GM08714 (cell line): Measurements from ENCODE around the gene ITGB5.
"Not testable (repeated sequence)": the region's sequence is repeated elsewhere in the genome, so short reads cannot be mapped to it uniquely, and the experiment has no call there.

Experiments
- H3K4me3 ChIP-seq: fragments of 200-500 bp; sonication (Bioruptor generic); 2 replicates; pipeline ENCODE4 v1.5.1; 2014; ENCODE audit warnings: mild to moderate bottlenecking, low read length, inconsistent platforms
- ZNF274 ChIP-seq: IDR thresholded peaks from 2 replicates; pipeline ENCODE4 v1.6.1; 2012; ENCODE audit warnings: mild to moderate bottlenecking, low read depth, low read length

ITGB5 gene

DNA sequence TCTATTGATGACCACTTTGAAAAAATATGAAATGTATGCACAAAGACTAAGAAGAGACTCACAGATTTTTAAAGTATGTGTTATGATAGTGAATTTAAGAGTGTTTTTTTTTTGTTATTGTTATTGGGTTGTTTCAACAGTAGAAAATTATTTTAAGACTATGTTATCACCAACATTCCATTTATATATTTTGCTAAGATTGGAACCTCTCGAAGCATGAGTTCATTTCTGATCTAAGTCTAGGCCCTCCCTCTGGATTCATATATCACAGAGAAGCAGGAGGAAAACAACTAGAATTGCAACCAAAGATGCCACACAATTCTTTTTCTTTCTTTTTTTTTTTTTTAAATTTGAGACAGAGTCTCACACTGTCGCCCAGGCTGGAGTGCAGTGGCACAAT is 46.8 kb downstream of the ITGB5 start:
- no peak overlapping the region for H3K4me3 ChIP-seq
- TF ChIP-seq ZNF274, result no peak

DNA sequence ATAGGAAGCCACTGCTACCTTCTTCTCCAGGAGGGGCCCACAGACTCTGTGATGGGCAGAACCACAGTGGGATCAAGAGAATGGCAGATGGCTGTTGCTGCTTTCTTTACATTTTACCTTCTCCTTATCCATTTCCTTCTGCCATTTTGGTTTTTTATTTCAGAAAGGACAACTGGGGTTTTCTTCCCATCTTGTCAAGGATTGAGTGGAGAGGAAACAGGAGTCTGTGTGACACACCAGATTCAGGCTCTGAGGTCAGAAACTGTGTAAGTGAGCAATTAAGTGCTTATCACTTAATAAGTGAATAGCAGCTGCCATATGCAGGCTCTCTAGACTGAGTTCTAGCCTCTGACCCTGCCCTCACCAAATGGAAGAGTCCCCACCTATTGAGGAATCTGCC is 47.3 kb downstream of the ITGB5 start:
- TF ChIP-seq ZNF274, result no peak
- H3K4me3 ChIP-seq, result no peak overlapping the region

DNA sequence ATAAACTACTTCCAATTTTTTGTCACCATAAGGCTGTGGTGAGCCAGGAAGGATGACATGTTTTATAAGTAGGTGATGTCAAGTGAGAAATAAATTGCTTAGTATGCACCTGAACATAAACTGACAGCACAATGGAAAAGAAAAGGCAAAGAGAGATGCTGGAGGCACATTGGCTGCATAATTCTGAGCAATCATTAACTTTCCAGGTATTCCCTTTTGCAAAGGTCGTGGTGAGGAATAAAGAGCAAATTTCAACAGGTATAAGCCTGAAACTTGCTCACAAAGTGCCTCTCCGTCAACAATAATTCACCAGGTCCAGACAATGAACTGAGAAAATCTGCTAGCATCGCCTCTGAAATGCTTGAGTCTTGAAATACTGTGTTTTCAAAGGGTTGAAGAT is 48.2 kb downstream of the ITGB5 start:
- no peak for TF ChIP-seq ZNF274
- H3K4me3 ChIP-seq, result no peak overlapping the region

DNA sequence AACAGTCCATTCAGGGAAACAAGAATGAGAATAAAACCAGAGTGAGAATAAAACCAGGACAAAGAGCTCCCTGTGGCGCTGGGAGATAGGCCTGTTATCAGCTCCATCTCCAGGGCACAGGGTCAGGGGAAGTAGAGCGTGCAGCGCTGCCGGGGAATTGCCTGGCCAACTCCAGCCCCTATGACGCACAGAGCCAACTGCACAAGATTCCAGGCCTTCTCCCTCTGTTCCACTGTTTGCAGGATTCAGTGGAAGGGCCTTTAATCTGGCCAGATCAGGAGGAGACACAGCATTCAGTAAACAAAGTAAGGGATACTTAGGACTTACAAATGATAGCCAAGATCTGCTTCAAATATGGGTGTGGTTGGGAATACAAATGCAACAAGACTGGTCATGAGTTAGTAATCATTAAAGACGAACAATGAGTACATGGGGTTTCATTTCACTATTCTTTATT is 49.4 kb downstream of the ITGB5 start:
- no peak for TF ChIP-seq ZNF274
- H3K4me3 ChIP-seq, result no peak overlapping the region

DNA sequence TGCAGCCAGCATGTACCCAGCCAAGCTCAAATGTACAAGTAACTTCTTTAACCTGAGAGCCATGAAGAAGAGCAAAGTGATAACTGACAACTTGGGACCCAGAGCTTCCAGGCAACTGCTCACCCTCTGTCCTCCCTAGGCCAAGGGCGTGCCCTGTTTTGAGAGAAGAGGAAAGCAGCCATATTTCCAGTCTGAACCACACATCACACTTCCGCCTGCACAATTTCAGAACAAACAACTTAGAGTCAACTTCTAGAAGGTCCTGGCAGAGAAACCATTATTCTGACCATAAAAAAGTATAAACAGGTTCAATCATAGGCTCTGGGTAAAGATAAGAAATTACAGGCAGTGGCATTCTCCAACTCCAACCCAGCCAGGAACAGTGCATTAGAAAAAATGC is 50.1 kb downstream of the ITGB5 start:
- H3K4me3 ChIP-seq, result no peak overlapping the region
- TF ChIP-seq ZNF274, result no peak

DNA sequence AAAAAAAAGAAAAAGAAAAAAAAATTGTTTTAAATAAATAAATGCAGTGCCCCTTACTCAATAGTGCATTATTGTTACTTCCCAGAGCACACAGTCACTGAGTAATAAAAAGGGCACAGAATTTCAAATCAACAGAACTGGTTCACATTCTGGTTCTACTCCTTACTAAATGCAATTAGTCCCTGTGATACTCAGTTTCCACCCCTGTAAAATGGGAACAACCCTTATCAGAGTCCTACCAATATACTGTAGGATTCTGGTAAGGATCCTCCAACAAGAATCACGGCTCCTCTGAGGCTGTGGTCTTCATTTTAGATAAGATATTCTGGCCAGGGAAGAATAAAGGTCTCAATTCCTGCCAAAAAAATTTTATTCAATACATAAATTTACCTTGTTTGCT is 50.7 kb downstream of the ITGB5 start:
- H3K4me3 ChIP-seq, result no peak overlapping the region
- no peak for TF ChIP-seq ZNF274

DNA sequence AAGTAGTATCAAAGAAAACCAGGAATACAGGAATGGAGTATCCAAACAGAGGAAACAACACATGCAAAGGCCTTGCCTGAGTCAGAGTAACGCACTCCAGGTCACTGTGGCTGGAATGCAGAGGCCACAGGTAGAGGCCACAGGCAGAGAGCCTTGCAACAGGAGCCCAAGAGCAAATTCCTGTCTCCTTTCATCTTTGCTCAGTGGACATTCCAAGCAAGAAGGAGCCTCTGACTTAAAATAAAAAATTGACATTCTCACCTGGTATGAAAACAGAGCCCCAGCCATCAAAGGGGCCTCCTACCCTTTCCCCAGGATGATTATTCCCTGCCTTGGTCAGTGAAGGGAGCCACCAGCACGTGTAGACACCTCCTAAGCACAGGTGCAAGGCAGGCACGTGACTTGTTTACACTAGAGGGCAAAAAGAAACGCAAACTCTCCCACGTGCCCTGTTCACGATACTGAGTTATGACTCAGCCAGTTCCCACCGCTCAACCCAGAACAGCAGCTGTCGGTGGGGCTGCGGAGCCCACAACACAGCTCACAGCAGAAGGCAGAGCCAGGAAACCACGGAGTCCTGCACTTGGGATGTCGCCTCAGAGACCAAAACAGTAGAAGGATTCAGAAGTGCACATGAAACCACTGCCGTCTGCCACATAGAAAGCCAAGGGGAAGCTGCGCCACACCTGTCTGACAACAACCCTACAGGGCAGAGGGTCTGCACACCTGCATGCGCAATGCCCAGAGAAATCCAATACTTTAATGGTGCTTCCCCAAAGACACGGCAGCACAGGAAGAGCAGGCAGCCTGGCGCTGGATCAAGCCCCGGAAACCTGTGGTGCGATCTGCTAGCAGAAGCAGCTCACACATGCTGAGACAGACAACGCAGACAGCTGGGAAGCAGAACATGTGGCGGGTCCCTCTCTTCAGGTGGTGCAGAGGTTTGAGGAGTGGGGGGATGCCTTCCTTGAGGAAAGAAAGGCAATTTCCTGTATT is 52.1 kb downstream of the ITGB5 start:
- peak overlapping the region; percentile 1; the same call in 1 of the 2 replicates for H3K4me3 ChIP-seq
- TF ChIP-seq ZNF274, result no peak

DNA sequence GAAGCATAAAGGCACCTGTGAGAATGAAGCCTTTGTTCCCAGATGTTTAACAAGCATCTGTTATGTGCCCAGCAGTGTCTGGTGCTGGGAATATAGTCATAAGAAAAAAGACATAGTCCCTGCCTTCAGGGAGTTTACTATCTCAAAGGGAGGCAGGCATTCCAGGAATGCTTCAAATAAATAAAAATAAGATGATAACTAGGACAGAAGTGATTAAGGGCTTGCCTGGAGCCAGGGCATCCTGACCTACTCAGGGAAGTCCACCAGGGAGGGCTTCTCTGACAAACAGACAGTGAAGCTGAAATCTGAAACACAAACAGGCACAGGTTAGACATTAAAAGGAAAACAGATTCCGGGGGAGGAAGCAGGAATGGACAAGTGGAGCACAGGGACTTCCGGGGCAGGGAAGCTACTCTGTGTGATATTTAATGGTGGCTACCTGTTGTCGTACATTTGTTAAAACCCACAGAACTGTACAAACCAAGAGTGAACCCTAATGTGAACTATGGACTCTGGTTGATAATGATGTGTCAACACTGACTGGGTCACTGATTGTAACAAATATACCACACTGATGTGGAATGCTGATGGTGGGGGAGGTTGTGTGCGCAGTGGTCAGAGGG is 53.3 kb downstream of the ITGB5 start:
- H3K4me3 ChIP-seq, result no peak overlapping the region
- no peak for TF ChIP-seq ZNF274

DNA sequence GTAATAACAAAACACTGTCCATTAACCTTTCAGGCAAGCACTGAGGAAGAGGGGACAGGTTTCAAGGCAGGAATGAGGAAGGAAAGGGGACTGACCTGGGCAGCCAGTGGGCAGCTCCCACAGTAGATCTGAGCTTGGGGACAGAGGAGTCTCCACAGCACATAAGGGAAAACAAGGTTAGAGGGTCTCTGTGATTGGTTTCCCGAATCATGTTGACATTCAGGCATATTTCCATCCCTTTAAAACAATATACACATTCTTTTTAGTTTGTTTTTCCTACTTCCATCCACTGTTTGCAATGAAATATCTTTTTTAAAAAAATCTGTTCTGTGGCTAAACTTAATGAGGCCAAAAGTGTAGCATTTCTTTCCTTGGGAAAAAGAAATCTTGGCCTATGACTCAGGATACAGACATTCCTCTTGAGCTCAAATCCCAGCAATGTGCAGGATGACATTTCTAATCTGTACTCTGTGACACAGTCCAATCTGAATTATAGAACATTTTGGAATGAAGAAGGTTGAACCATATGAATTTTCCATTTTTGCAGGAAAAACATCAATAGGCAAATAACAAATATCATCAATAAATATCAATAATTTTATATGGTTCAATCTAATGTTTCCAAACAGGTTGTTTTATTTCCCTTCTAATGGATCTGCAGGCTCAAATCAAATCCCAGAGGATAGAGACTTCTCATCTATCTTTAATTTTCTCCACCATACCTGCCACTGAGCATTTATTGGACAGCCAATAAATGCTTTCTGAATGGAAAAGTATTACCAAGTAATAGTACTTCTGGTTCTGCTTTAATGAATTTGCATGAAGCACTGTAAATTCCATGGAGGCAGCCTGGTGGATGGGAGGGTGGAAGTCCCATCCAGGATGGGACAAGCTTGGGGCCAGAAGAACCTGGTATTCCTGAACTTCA is 54.1 kb downstream of the ITGB5 start:
- no peak for TF ChIP-seq ZNF274
- no peak overlapping the region for H3K4me3 ChIP-seq

DNA sequence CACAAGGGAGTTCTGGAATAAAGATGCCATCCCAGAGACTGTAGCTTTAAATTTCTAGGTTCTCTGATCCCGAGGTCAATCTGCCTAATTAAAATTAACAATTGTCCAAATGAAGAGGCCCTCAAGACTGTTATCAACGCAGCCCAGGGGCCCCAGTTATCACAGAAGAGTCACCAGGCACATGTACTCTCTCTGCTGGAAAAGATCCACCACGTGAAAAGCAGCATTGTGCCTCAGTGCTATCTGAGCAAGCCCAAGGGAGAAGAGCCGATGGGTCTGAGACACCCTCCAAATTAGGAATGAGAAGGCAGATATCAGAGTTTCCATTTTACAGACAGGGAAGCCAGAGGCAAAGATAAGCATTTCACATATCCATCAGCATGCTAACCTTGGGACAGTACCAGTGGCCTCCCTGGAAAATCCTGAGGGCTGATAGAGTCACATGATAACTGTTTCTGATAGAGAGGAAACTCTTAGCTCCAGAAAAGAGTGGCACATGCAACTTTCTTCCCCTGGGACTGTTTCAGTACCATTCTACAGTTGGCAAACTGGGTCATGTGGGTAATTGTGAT is 55.5 kb downstream of the ITGB5 start:
- no peak overlapping the region for H3K4me3 ChIP-seq
- no peak for TF ChIP-seq ZNF274

DNA sequence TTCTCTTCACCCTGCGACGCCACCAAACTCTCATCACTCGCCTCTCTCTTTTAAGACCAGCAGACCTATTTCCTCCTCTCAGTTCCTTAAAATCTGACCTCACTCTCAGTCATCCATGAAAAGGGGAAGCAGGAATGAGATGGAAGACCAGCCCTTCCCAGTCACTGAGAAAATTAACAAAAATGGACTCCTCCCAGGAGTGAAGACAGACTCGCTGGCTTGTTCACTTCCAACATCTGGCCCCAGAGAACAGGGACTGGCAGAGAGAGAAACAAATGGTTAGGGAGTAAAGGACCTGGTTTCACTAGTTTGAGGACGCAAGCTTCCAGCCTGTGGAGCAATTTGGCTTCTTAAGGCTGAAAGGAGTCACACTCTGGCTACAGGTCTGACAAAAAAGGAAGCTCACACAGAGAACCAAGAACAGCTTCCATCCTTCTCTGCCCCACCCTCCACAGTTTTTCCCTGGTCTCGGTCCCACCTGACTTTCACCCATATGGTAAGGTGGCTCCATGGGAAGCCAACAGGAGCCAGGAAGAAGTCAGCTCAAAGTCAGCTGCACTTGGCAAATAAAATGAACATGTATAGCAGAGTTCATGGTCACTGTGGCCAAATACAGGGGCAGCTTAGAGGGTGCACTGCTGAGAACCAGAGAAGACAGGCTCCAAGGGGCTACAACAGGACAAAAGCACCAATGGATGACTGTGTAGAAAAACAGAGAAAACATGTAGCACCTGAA is 57.2 kb downstream of the ITGB5 start:
- H3K4me3 ChIP-seq, result no peak overlapping the region
- no peak for TF ChIP-seq ZNF274

DNA sequence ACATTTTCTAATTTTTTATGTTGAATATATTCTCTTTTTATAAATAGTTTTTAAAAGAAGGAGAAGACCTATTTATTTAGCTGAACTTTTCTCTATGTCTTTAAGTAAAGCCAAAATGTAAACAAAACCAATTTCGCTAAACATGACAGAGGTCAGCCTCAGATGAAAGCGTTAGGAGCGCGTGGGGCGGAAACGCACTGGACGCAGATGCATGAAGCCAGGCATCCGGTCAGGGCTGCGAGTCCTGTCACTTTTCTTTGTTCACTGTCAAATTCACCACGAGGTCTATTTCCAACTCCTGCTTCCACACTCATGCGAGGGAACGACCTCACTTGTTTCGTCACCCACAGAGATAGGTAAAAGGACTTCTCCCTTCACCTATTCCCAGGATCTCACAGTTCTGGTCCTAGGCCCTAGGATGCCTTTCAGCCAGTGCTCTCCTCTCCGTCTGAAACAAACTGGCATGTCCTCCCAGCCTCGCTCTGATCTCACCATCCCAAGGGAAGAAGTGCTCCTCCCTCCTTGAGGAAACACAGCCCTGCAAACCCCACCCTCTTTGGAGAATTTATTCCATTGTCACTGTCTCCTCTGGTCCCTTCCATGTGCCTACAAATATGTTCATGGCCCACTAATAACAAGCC is 57.9 kb downstream of the ITGB5 start:
- no peak overlapping the region for H3K4me3 ChIP-seq
- no peak for TF ChIP-seq ZNF274

DNA sequence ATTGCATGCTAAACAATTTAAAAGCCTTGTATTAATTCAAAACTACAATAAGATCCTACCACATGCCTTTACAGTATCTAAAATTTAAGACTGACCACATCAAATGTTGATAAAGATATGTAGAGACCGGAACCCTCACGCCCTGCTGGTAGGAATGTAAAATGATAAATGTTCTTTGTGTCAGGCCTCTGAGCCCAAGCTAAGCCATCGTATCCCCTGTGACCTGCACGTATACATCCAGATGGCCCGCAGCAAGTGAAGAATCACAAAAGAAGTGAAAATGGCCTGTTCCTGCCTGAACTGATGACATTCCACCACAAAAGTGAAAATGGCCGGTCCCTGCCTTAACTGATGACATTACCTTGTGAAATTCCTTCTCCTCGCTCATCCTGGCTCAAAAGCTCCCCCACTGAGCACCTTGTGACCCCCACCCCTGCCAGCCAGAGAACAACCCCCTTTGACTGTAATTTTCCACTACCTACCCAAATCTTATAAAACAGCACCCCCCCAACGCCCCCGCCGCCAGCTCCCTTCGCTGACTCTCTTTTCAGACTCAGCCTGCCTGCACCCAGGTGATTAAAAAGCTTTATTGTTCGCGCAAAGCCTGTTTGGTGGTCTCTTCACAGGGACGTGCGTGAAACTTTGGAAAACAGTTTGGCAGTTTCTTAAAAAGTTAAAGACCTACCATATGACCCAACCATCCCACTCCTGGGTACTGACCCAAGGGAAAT is 59.5 kb downstream of the ITGB5 start:
- not testable (repeated sequence) for H3K4me3 ChIP-seq
